ENCODE data around the gene KLHL7. TPM values are rescaled to one million over a fixed set of nuclear protein-coding genes. Genes with fewer than 3 reads are reported as not detected.
A peak's percentile ranks its signal among the peaks of the same experiment; 100 is the strongest.

Gene KLHL7
- total and polyA plus RNA-seq, 8 donors = 5.4 to 13.4 (median 9.1) TPM

DNA sequence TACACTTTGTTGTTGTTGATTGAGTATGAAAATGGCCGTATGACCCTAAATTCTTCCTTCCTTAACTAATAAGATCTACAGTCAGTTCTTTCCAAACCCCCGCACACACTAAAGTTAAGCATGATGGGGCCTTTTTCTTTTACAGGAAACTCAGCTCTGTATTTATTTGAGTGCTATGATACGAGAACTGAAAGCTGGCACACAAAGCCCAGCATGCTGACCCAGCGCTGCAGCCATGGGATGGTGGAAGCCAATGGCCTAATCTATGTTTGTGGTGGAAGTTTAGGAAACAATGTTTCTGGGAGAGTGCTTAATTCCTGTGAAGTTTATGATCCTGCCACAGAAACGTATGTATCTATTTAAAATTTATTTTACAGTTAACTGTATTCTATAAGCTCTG lies 62.1 kb downstream of the KLHL7 start:
- DNase-seq (no peak), ATAC-seq (no peak), FAIRE-seq (no peak)
- H3K27me3 ChIP-seq = no peaks in the 10 kb centered on the region
- 87 to 91% methylated on average over 5 of the region's 5 CpGs for WGBS, 2 donors
- H3K27ac ChIP-seq = no peak overlapping the region
- intact Hi-C loops (cut with DNase I) = no loop called here
- no peaks in the 10 kb centered on the region for H3K4me1 ChIP-seq
- H3K9me3 ChIP-seq = no peaks in the 10 kb centered on the region
- no peaks in the 10 kb centered on the region for H3K36me3 ChIP-seq
- no peak overlapping the region for H3K4me3 ChIP-seq
- no peak for TF ChIP-seq CTCF (IDR thresholded peaks at IDR 0.05)

DNA sequence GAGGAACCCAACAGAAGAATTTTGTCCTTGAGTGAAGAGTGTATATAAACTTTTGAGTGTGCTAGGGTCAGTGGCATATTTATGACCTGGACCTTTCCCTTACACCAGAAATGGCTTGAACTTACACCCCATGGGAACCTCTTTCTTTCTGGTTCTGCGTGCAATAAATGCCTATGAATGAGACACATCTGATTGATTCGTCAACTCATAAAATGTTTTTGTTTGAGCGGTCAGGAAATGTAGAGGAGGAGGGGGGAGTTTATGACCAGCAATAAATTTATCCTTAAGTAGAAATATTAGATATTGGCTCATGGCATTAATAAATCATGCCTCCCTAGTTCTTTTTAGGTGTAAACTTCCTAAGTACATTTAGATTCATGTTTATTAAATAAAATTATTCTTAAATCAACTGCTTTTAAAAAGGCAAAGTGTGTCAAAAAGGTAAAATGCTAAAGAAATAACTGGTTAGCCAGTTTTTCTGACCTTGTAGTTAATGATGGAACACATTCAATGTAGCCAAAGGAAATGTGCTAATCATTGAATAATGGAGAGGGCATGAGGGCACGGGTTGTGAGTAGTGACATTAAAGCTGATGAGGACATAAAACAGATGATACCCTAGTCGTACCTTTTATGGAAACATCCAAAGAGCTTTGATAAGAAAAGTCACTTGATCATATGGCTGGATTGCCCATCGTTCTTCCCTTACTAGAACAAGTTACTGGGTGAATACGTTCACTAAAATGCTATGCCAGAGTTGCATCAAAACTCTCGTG lies 62.7 kb downstream of the KLHL7 start:
- Histone ChIP-seq H3K27me3 (no peaks in the 10 kb centered on the region), H3K36me3 (no peaks in the 10 kb centered on the region), H3K27ac (no peak overlapping the region), H3K4me3 (no peak overlapping the region), H3K4me1 (no peaks in the 10 kb centered on the region), H3K9me3 (no peaks in the 10 kb centered on the region)
- TF ChIP-seq CTCF (IDR thresholded peaks at IDR 0.05) = no peak
- FAIRE-seq = no peak
- intact Hi-C loops (cut with DNase I) = no loop called here
- ATAC-seq = no peak
- WGBS, 2 donors = 88 to 92% methylated on average over 8 of the region's 8 CpGs
- no peak for DNase-seq

- H3K4me3 ChIP-seq = no peak overlapping the region
- no peaks in the 10 kb centered on the region for H3K9me3 ChIP-seq
- ATAC-seq = no peak
- no peak for FAIRE-seq
- TF ChIP-seq CTCF (IDR thresholded peaks at IDR 0.05) = no peak
- DNase-seq = no peak
- 93 to 94% methylated on average over 2 of the region's 2 CpGs for WGBS, 2 donors
- H3K27ac ChIP-seq = no peak overlapping the region
- no peaks in the 10 kb centered on the region for H3K36me3 ChIP-seq
- H3K4me1 ChIP-seq = no peaks in the 10 kb centered on the region
- intact Hi-C loops (cut with DNase I) = loop anchor here in 1 of 3 donors (10.0 kb wide), 1 partner anchor 61 kb away; no protein-coding TSS in a partner anchor
- H3K27me3 ChIP-seq = no peaks in the 10 kb centered on the region
Observed at GRCh38 chr7:23175938-23176337, 70.4 kb downstream of the KLHL7 start.

GRCh38 chr7:23181684-23182553 lies 76.3 kb downstream of the KLHL7 start, which contains the start of gene NUP42:
Gene NUP42, plus strand, starts transcription at chr7:23182048. Its CDS starts 38 bp downstream, at chr7:23182086.
- H3K9me3 ChIP-seq = no peaks in the 10 kb centered on the region
- H3K27me3 ChIP-seq = no peaks in the 10 kb centered on the region
- FAIRE-seq (peak; percentile 78), ATAC-seq (peak; percentile 96 to 99 (median 99)), DNase-seq (peak; percentile 93 to 97 (median 95))
- peaks cover 0 to 14% (median 0%) of the 10 kb centered on the region in 3 donors for H3K36me3 ChIP-seq
- 0% methylated on average over 63 of the region's 63 CpGs for WGBS, 2 donors
- intact Hi-C loops (cut with DNase I) = no loop called here
- peak within 1 kb of the TSS; percentile 85 to 99 (median 92) for H3K4me3 ChIP-seq
- H3K27ac ChIP-seq = peak within 1 kb of the TSS; percentile 85 to 93 (median 91)
- H3K4me1 ChIP-seq = peaks cover 0 to 16% (median 6%) of the 10 kb centered on the region in 3 donors
- no peak for TF ChIP-seq CTCF (IDR thresholded peaks at IDR 0.05)
